Mesenchymal stem cell (in vitro differentiated cells and primary cell): Measurements from ENCODE around the gene RAB33B.
A peak's percentile ranks its signal among the peaks of the same experiment; 100 is the strongest.

ENCODE experiments used
- DNase-seq: peaks from one replicate; pipeline ENCODE4 v3.0.0-alpha.2; 2013
- H2AFZ ChIP-seq: one replicate; pipeline ENCODE4 v1.6.1; 2013; ENCODE audit warnings: low read depth, mild to moderate bottlenecking, control low read depth, inconsistent platforms, low read length, moderate library complexity
- H2AK5ac ChIP-seq: 2 replicates; pipeline ENCODE4 v1.6.1; 2013; ENCODE audit warnings: low read length, moderate library complexity, mild to moderate bottlenecking, inconsistent platforms; ENCODE audit not compliant: severe bottlenecking
- H2BK120ac ChIP-seq: one replicate; pipeline ENCODE4 v1.6.1; 2013; ENCODE audit warnings: low read depth, mild to moderate bottlenecking, inconsistent platforms, low read length, moderate library complexity
- H2BK12ac ChIP-seq, 2 experiments: one replicate each; pipeline ENCODE4 v1.6.1; 2013; ENCODE audit warnings: inconsistent platforms in 2 of 2, low read length in 2 of 2, mild to moderate bottlenecking in 2 of 2, moderate library complexity in 2 of 2, control low read depth in 1 of 2
- H2BK15ac ChIP-seq: one replicate; pipeline ENCODE4 v1.6.1; 2013; ENCODE audit warnings: mild to moderate bottlenecking, low read depth, inconsistent platforms; ENCODE audit not compliant: poor library complexity, severe bottlenecking
- H2BK5ac ChIP-seq: 2 replicates; pipeline ENCODE4 v1.6.1; 2013; ENCODE audit warnings: low read depth, mild to moderate bottlenecking, low read length, control low read depth, inconsistent platforms; ENCODE audit not compliant: poor library complexity, severe bottlenecking
- H3K14ac ChIP-seq, 2 experiments: one replicate each; pipeline ENCODE4 v1.6.1; 2013; ENCODE audit warnings: inconsistent platforms in 2 of 2, low read length in 2 of 2, control low read depth in 1 of 2, mild to moderate bottlenecking in 1 of 2, moderate library complexity in 1 of 2
- H3K18ac ChIP-seq, 2 experiments: one replicate each; pipeline ENCODE4 v1.6.1; 2013; ENCODE audit warnings: inconsistent platforms in 2 of 2, low read length in 2 of 2, control low read depth in 1 of 2, low read depth in 1 of 2, mild to moderate bottlenecking in 1 of 2
- H3K23ac ChIP-seq, 2 experiments: one replicate each; pipeline ENCODE4 v1.6.1; 2013; ENCODE audit warnings: inconsistent platforms in 2 of 2, low read length in 2 of 2, mild to moderate bottlenecking in 2 of 2, moderate library complexity in 2 of 2, control low read depth in 1 of 2
- H3K27ac ChIP-seq: 2 replicates; pipeline ENCODE4 v1.5.1; 2013; ENCODE audit warnings: mild to moderate bottlenecking, moderate library complexity, low read length, control low read depth, inconsistent platforms; ENCODE audit not compliant: poor library complexity, severe bottlenecking
- H3K27me3 ChIP-seq, 2 experiments: 2 replicates each; pipeline versions ENCODE4 v1.6.1 to v1.7.0; 2013; ENCODE audit warnings: low read length in 2 of 2, mild to moderate bottlenecking in 2 of 2, moderate library complexity in 2 of 2, control low read depth in 1 of 2, inconsistent platforms in 1 of 2; ENCODE audit not compliant: control insufficient read depth in 1 of 2, insufficient read depth in 1 of 2
- H3K36me3 ChIP-seq, 2 experiments: 2 replicates each; pipeline versions ENCODE4 v1.6.1 to v1.7.0; 2013; ENCODE audit warnings: low read length in 2 of 2, control low read depth in 1 of 2, inconsistent platforms in 1 of 2, low read depth in 1 of 2, mild to moderate bottlenecking in 1 of 2; ENCODE audit not compliant: insufficient read depth in 2 of 2, control insufficient read depth in 1 of 2
- H3K4ac ChIP-seq, 2 experiments: one replicate each; pipeline ENCODE4 v1.6.1; 2013; ENCODE audit warnings: inconsistent platforms in 2 of 2, low read length in 2 of 2, mild to moderate bottlenecking in 2 of 2, moderate library complexity in 2 of 2, control low read depth in 1 of 2, low read depth in 1 of 2
- H3K4me1 ChIP-seq: 2 replicates; pipeline ENCODE4 v1.6.1; 2013; ENCODE audit warnings: low read depth, low read length, control low read depth; ENCODE audit not compliant: control insufficient read depth, insufficient read depth
- H3K4me2 ChIP-seq: 2 replicates; pipeline ENCODE4 v1.6.1; 2013; ENCODE audit warnings: low read length, mild to moderate bottlenecking, inconsistent platforms; ENCODE audit not compliant: poor library complexity, severe bottlenecking
- H3K4me3 ChIP-seq, 2 experiments: 2 replicates each; pipeline versions ENCODE4 v1.5.1 to v1.7.0; 2013; ENCODE audit warnings: low read length in 2 of 2, mild to moderate bottlenecking in 2 of 2, control low read depth in 1 of 2, low read depth in 1 of 2; ENCODE audit not compliant: insufficient read depth in 1 of 2
- H3K79me1 ChIP-seq: replicated peaks from 2 replicates; pipeline ENCODE4 v1.6.1; 2013; ENCODE audit warnings: mild to moderate bottlenecking, control low read depth, low read length, inconsistent platforms; ENCODE audit not compliant: poor library complexity, severe bottlenecking
- H3K9ac ChIP-seq: 2 replicates; pipeline ENCODE4 v1.7.0; 2013; ENCODE audit warnings: mild to moderate bottlenecking, low read length, moderate library complexity
- H3K9me3 ChIP-seq: 2 replicates; pipeline ENCODE4 v1.7.0; 2013; ENCODE audit warnings: mild to moderate bottlenecking, low read length; ENCODE audit not compliant: control insufficient read depth
- H4K8ac ChIP-seq: one replicate; pipeline ENCODE4 v1.6.1; 2013; ENCODE audit warnings: inconsistent platforms, mild to moderate bottlenecking, low read length, moderate library complexity
- H4K91ac ChIP-seq: one replicate; pipeline ENCODE4 v1.6.1; 2013; ENCODE audit warnings: mild to moderate bottlenecking, low read length, inconsistent platforms
- WGBS: methylation state at CpG from one replicate; pipeline ENCODE4 v1.1.7; 2013; ENCODE audit warnings: mixed read lengths; 5-methylcytosine and 5-hydroxymethylcytosine counted together

RAB33B gene

GRCh38 chr4:139419388-139419914 lies 34.5 kb upstream of the RAB33B start:
- Histone ChIP-seq H3K27ac (peak overlapping the region; percentile 51), H3K9ac (no peak overlapping the region), H4K91ac (no peak overlapping the region), H3K23ac (no peak overlapping the region), H3K18ac (no peak overlapping the region), H2BK120ac (no peak overlapping the region), H2AFZ (no peak overlapping the region), H3K4me3 (no peak overlapping the region), H4K8ac (no peak overlapping the region), H2BK5ac (no peak overlapping the region), H3K36me3 (peaks cover 2 to 17% of the 10 kb centered on the region in 2 experiments), H3K4ac (no peak overlapping the region), H3K14ac (no peak overlapping the region), H3K27me3 (no peaks in the 10 kb centered on the region), H3K4me1 (no peaks in the 10 kb centered on the region), H3K9me3 (no peaks in the 10 kb centered on the region), H2BK15ac (no peak overlapping the region), H3K79me1 (peaks cover 1% of the 10 kb centered on the region), H3K4me2 (no peak overlapping the region), H2BK12ac (no peak overlapping the region), H2AK5ac (no peak overlapping the region)
- DNase-seq: peak; percentile 63
- 63% methylated on average over 2 of the region's 2 CpGs for WGBS

- Histone ChIP-seq H3K36me3 (peaks cover 2 to 14% of the 10 kb centered on the region in 2 experiments), H3K4me1 (no peaks in the 10 kb centered on the region), H2AK5ac (no peak overlapping the region), H3K4me3 (no peak overlapping the region), H4K91ac (no peak overlapping the region), H3K9ac (no peak overlapping the region), H4K8ac (no peak overlapping the region), H3K4me2 (no peak overlapping the region), H2BK12ac (no peak overlapping the region), H3K9me3 (no peaks in the 10 kb centered on the region), H2BK120ac (no peak overlapping the region), H3K79me1 (peaks cover 1% of the 10 kb centered on the region), H3K27me3 (no peaks in the 10 kb centered on the region), H3K4ac (no peak overlapping the region), H2BK5ac (no peak overlapping the region), H2AFZ (no peak overlapping the region), H3K23ac (no peak overlapping the region), H3K27ac (no peak overlapping the region), H3K14ac (no peak overlapping the region), H3K18ac (no peak overlapping the region), H2BK15ac (no peak overlapping the region)
- no peak for DNase-seq
- no CpG with 5 or more reads among the region's 1 CpG for whole genome bisulfite sequencing
Measured at GRCh38 chr4:139420652-139421051, 33.3 kb upstream of the RAB33B start.

GRCh38 chr4:139436122-139436521 lies 17.8 kb upstream of the RAB33B start:
- Histone ChIP-seq H3K14ac (no peak overlapping the region), H3K9ac (no peak overlapping the region), H3K9me3 (peaks cover 31% of the 10 kb centered on the region), H2BK5ac (no peak overlapping the region), H3K4me2 (no peak overlapping the region), H3K4me3 (no peak overlapping the region), H2AK5ac (no peak overlapping the region), H3K23ac (no peak overlapping the region), H3K27me3 (no peaks in the 10 kb centered on the region), H2BK15ac (no peak overlapping the region), H3K18ac (peak overlapping the region in 1 of 2 experiments; percentile 72), H2BK12ac (no peak overlapping the region), H3K36me3 (peaks cover 7 to 36% of the 10 kb centered on the region in 2 experiments), H2AFZ (no peak overlapping the region), H4K91ac (no peak overlapping the region), H2BK120ac (no peak overlapping the region), H3K4me1 (peaks cover 2% of the 10 kb centered on the region), H3K4ac (no peak overlapping the region), H4K8ac (no peak overlapping the region), H3K79me1 (peaks cover 12% of the 10 kb centered on the region), H3K27ac (no peak overlapping the region)
- DNase-seq: no peak
- 95% methylated on average over 23 of the region's 23 CpGs for WGBS

GRCh38 chr4:139438141-139438540 lies 15.8 kb upstream of the RAB33B start:
- peak; percentile 51 for DNase-seq
- Histone ChIP-seq H4K91ac (no peak overlapping the region), H3K4me3 (no peak overlapping the region), H3K36me3 (peaks cover 7 to 40% of the 10 kb centered on the region in 2 experiments), H3K18ac (no peak overlapping the region), H3K79me1 (peaks cover 13% of the 10 kb centered on the region), H3K27ac (no peak overlapping the region), H3K27me3 (no peaks in the 10 kb centered on the region), H3K4me2 (no peak overlapping the region), H2BK12ac (no peak overlapping the region), H2BK120ac (no peak overlapping the region), H3K9ac (no peak overlapping the region), H3K4ac (no peak overlapping the region), H3K14ac (no peak overlapping the region), H3K4me1 (peaks cover 2% of the 10 kb centered on the region), H2BK15ac (no peak overlapping the region), H3K23ac (no peak overlapping the region), H2AK5ac (no peak overlapping the region), H3K9me3 (peaks cover 31% of the 10 kb centered on the region), H4K8ac (no peak overlapping the region), H2BK5ac (no peak overlapping the region), H2AFZ (no peak overlapping the region)
- 25% methylated on average over 2 of the region's 2 CpGs for WGBS
